T-helper 17 cell (primary cell): Measurements from ENCODE around the gene AFF3. TPM values are rescaled to one million over a fixed set of nuclear protein-coding genes. Genes with fewer than 3 reads are reported as not detected.

Experiments
- ATAC-seq: fragments of 150-1000 bp; cut with Tn5 transposase; 2 replicates; pipeline ENCODE4 v1.10.0; 2021; ENCODE audit warnings: mild to moderate bottlenecking, moderate library complexity
- DNase-seq, 3 donors: peaks; one replicate each; pipeline versions ENCODE4 v3.0.0 to v3.0.0-alpha.2; 2020 to 2021
- H3K9me3 ChIP-seq: one replicate; pipeline ENCODE4 v1.7.0; 2013; ENCODE audit warnings: low read length, mild to moderate bottlenecking; ENCODE audit not compliant: control insufficient read depth, poor library complexity, severe bottlenecking
- H3K27ac Mint-ChIP-seq: one replicate; pipeline ENCODE4 v1.8.0; 2022; ENCODE audit warnings: mild to moderate bottlenecking, moderate library complexity, mixed read lengths
- H3K27me3 Mint-ChIP-seq: one replicate; pipeline ENCODE4 v1.8.0; 2022; ENCODE audit warnings: mixed read lengths
- H3K36me3 Mint-ChIP-seq: one replicate; pipeline ENCODE4 v1.8.0; 2022; ENCODE audit warnings: low read depth, mixed read lengths
- H3K4me1 Mint-ChIP-seq: one replicate; pipeline ENCODE4 v1.8.0; 2022; ENCODE audit warnings: mild to moderate bottlenecking, mixed read lengths
- H3K4me3 Mint-ChIP-seq: one replicate; pipeline ENCODE4 v1.8.0; 2022; ENCODE audit warnings: mild to moderate bottlenecking, moderate library complexity, mixed read lengths
- total RNA-seq, 4 donors: library from RNA in 2 of 4; stranded (reverse) in 2 of 4; gene quantifications; one replicate each; pipeline ENCODE4 v1.2.3 and lab custom pipeline; 2022 to 2026

The AFF3 gene
- total RNA-seq, 2 donors from 2014 or later = 6.5 to 14.4 TPM

- H3K9me3 ChIP-seq = no peaks in the 10 kb centered on the region
- peak overlapping the region; percentile 94 for H3K27ac Mint-ChIP-seq
- peak overlapping the region; percentile 89 for H3K4me3 Mint-ChIP-seq
- peaks cover 31% of the 10 kb centered on the region for H3K4me1 Mint-ChIP-seq
- H3K27me3 Mint-ChIP-seq = peaks cover 15% of the 10 kb centered on the region
- peaks cover 3% of the 10 kb centered on the region for H3K36me3 Mint-ChIP-seq
- DNase-seq = no peak
- no peak for ATAC-seq
Observed at GRCh38 chr2:100141906-100142305, 484 bp downstream of the AFF3 start.

- peaks cover 3% of the 10 kb centered on the region for H3K36me3 Mint-ChIP-seq
- no peak overlapping the region for H3K27ac Mint-ChIP-seq
- H3K27me3 Mint-ChIP-seq = peaks cover 10% of the 10 kb centered on the region
- peak; percentile 47 for ATAC-seq
- H3K4me1 Mint-ChIP-seq = peaks cover 31% of the 10 kb centered on the region
- DNase-seq = no peak
- peak overlapping the region; percentile 62 for H3K4me3 Mint-ChIP-seq
- no peaks in the 10 kb centered on the region for H3K9me3 ChIP-seq
Observed at GRCh38 chr2:100140582-100140981, 1.8 kb downstream of the AFF3 start.

- peak overlapping the region; percentile 29 for H3K27ac Mint-ChIP-seq
- peaks cover 3% of the 10 kb centered on the region for H3K36me3 Mint-ChIP-seq
- ATAC-seq (no peak), DNase-seq (no peak)
- peak overlapping the region; percentile 5 for H3K4me3 Mint-ChIP-seq
- H3K9me3 ChIP-seq = no peaks in the 10 kb centered on the region
- peaks cover 10% of the 10 kb centered on the region for H3K27me3 Mint-ChIP-seq
- H3K4me1 Mint-ChIP-seq = peaks cover 26% of the 10 kb centered on the region
Observed at GRCh38 chr2:100137866-100138570, 4.4 kb downstream of the AFF3 start.

- peaks cover 9% of the 10 kb centered on the region for H3K27me3 Mint-ChIP-seq
- H3K36me3 Mint-ChIP-seq = peaks cover 2% of the 10 kb centered on the region
- ATAC-seq = no peak
- DNase-seq = no peak
- no peak overlapping the region for H3K4me3 Mint-ChIP-seq
- H3K27ac Mint-ChIP-seq = no peak overlapping the region
- no peaks in the 10 kb centered on the region for H3K9me3 ChIP-seq
- peaks cover 23% of the 10 kb centered on the region for H3K4me1 Mint-ChIP-seq
Observed at GRCh38 chr2:100137318-100137717, 5.1 kb downstream of the AFF3 start.

- H3K36me3 Mint-ChIP-seq = no peaks in the 10 kb centered on the region
- H3K27ac Mint-ChIP-seq = no peak overlapping the region
- DNase-seq (no peak), ATAC-seq (no peak)
- H3K27me3 Mint-ChIP-seq = peaks cover 10% of the 10 kb centered on the region
- no peak overlapping the region for H3K4me3 Mint-ChIP-seq
- peaks cover 15% of the 10 kb centered on the region for H3K4me1 Mint-ChIP-seq
- no peaks in the 10 kb centered on the region for H3K9me3 ChIP-seq
Observed at GRCh38 chr2:100136310-100136709, 6.1 kb downstream of the AFF3 start.

- Mint-ChIP-seq H3K36me3 (no peaks in the 10 kb centered on the region), H3K27ac (no peak overlapping the region), H3K27me3 (peaks cover 10% of the 10 kb centered on the region), H3K4me3 (no peak overlapping the region), H3K4me1 (peaks cover 10% of the 10 kb centered on the region)
- no peaks in the 10 kb centered on the region for H3K9me3 ChIP-seq
- ATAC-seq (no peak), DNase-seq (no peak)
Observed at GRCh38 chr2:100135415-100135814, 7.0 kb downstream of the AFF3 start.

- no peak overlapping the region for H3K4me3 Mint-ChIP-seq
- no peaks in the 10 kb centered on the region for H3K36me3 Mint-ChIP-seq
- peaks cover 2% of the 10 kb centered on the region for H3K4me1 Mint-ChIP-seq
- H3K9me3 ChIP-seq = no peaks in the 10 kb centered on the region
- H3K27me3 Mint-ChIP-seq = peaks cover 4% of the 10 kb centered on the region
- no peak overlapping the region for H3K27ac Mint-ChIP-seq
- no peak for DNase-seq
- no peak for ATAC-seq
Observed at GRCh38 chr2:100130595-100131391, 11.6 kb downstream of the AFF3 start.

- H3K27ac Mint-ChIP-seq = no peak overlapping the region
- H3K27me3 Mint-ChIP-seq = peaks cover 3% of the 10 kb centered on the region
- no peak for ATAC-seq
- DNase-seq = no peak
- no peak overlapping the region for H3K4me3 Mint-ChIP-seq
- H3K9me3 ChIP-seq = no peaks in the 10 kb centered on the region
- no peaks in the 10 kb centered on the region for H3K36me3 Mint-ChIP-seq
- no peaks in the 10 kb centered on the region for H3K4me1 Mint-ChIP-seq
Observed at GRCh38 chr2:100126897-100127401, 15.4 kb downstream of the AFF3 start.

GRCh38 chr2:100126201-100126600 lies 16.2 kb downstream of the AFF3 start:
- H3K4me3 Mint-ChIP-seq = no peak overlapping the region
- no peaks in the 10 kb centered on the region for H3K36me3 Mint-ChIP-seq
- no peak for ATAC-seq

GRCh38 chr2:100125626-100126025 lies 16.8 kb downstream of the AFF3 start:
- DNase-seq = no peak
- Mint-ChIP-seq H3K27ac (no peak overlapping the region), H3K4me3 (no peak overlapping the region), H3K4me1 (no peaks in the 10 kb centered on the region), H3K27me3 (peaks cover 3% of the 10 kb centered on the region), H3K36me3 (no peaks in the 10 kb centered on the region)
- ATAC-seq = no peak
- H3K9me3 ChIP-seq = no peaks in the 10 kb centered on the region

More at GRCh38 chr2:100126201-100126600, 16.2 kb downstream of the AFF3 start:
- Mint-ChIP-seq H3K27ac (no peak overlapping the region), H3K4me1 (no peaks in the 10 kb centered on the region), H3K27me3 (no peaks in the 10 kb centered on the region)
- H3K9me3 ChIP-seq = no peaks in the 10 kb centered on the region
- DNase-seq = no peak

- H3K27ac Mint-ChIP-seq = no peak overlapping the region
- H3K27me3 Mint-ChIP-seq = peaks cover 5% of the 10 kb centered on the region
- DNase-seq = no peak
- H3K4me1 Mint-ChIP-seq = no peaks in the 10 kb centered on the region
- no peak for ATAC-seq
- H3K4me3 Mint-ChIP-seq = no peak overlapping the region
- no peaks in the 10 kb centered on the region for H3K36me3 Mint-ChIP-seq
- H3K9me3 ChIP-seq = no peaks in the 10 kb centered on the region
Observed at GRCh38 chr2:100124761-100125160, 17.6 kb downstream of the AFF3 start.

GRCh38 chr2:100121124-100121718 lies 21.2 kb downstream of the AFF3 start:
- no peak for ATAC-seq
- H3K4me1 Mint-ChIP-seq = no peaks in the 10 kb centered on the region
- peaks cover 5% of the 10 kb centered on the region for H3K27me3 Mint-ChIP-seq
- no peaks in the 10 kb centered on the region for H3K36me3 Mint-ChIP-seq
- H3K4me3 Mint-ChIP-seq = no peak overlapping the region
- H3K9me3 ChIP-seq = no peaks in the 10 kb centered on the region
- no peak overlapping the region for H3K27ac Mint-ChIP-seq
- no peak for DNase-seq

GRCh38 chr2:100119235-100119634 lies 23.2 kb downstream of the AFF3 start:
- DNase-seq = no peak
- H3K27me3 Mint-ChIP-seq = peaks cover 5% of the 10 kb centered on the region
- no peak overlapping the region for H3K27ac Mint-ChIP-seq
- ATAC-seq = no peak
- no peaks in the 10 kb centered on the region for H3K4me1 Mint-ChIP-seq
- no peaks in the 10 kb centered on the region for H3K36me3 Mint-ChIP-seq
- H3K9me3 ChIP-seq = no peaks in the 10 kb centered on the region
- no peak overlapping the region for H3K4me3 Mint-ChIP-seq
